Urinary bladder (tissue), 4 donors: Measurements from ENCODE around the gene KITLG. TPM values are rescaled to one million over a fixed set of nuclear protein-coding genes. Genes with fewer than 3 reads are reported as not detected.
"Not testable (repeated sequence)": the region's sequence is repeated elsewhere in the genome, so short reads cannot be mapped to it uniquely, and the experiment has no call there.

Source experiments
- DNase-seq: peaks from one replicate; pipeline ENCODE4 v3.0.0-alpha.2; 2015; ENCODE audit errors: extremely low spot score
- H3K27ac ChIP-seq: one replicate; pipeline ENCODE4 v1.5.1; 2013; ENCODE audit warnings: low read depth, mild to moderate bottlenecking, moderate library complexity
- H3K36me3 ChIP-seq: one replicate; pipeline ENCODE4 v1.6.1; 2013; ENCODE audit warnings: mild to moderate bottlenecking, moderate library complexity; ENCODE audit not compliant: insufficient read depth
- H3K4me1 ChIP-seq: one replicate; pipeline ENCODE4 v1.6.1; 2013; ENCODE audit warnings: mild to moderate bottlenecking, moderate library complexity; ENCODE audit not compliant: insufficient read depth
- H3K4me3 ChIP-seq: one replicate; pipeline ENCODE4 v1.5.1; 2013; ENCODE audit warnings: low read depth, low read length
- WGBS: extraction: QIAGEN DNeasy Blood & Tissue Kit; methylation state at CpG from one replicate; pipeline ENCODE4 v1.1.7; 2013; 5-methylcytosine and 5-hydroxymethylcytosine counted together
- polyA plus RNA-seq: library from polyadenylated mRNA; stranded (reverse); fragments of 200-250 nt; gene quantifications from one replicate; pipeline ENCODE4 v1.2.3, GENCODE V29; 2013
- total RNA-seq: library from RNA; depleted of rRNA; stranded (reverse); fragments of >200 nt; gene quantifications from one replicate; pipeline ENCODE4 v1.2.3, GENCODE V29; 2014
- donor health status: healthy with polysubstance abuse.
- donor health status: healthy.

Gene KITLG
- total and polyA plus RNA-seq, 2 donors = 25.3 to 75.7 TPM

DNA sequence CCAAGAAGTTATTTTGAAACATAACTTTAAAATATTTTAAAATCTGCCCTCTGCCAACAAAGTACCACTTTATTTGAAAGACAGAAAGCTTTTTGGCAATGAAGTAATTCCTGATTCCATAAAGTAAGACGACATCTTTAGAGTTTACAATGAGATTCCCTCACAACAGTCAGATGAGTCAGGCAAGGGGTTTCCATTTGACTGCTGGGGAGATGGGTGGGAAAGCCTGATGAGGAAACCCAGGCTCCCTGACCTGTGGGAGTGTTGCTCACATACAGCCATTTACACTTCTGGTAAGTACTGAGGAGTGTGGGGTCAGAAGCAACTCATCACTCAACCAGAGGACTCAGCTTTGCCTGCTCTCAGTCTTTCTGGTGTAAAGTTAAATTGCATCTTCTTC is 10.2 kb downstream of the KITLG start:
- WGBS = 25% methylated on average over 1 of the region's 1 CpG
- no peak for DNase-seq
- Histone ChIP-seq H3K27ac (no peak overlapping the region), H3K4me1 (no peaks in the 10 kb centered on the region), H3K4me3 (no peak overlapping the region), H3K36me3 (no peaks in the 10 kb centered on the region)

DNA sequence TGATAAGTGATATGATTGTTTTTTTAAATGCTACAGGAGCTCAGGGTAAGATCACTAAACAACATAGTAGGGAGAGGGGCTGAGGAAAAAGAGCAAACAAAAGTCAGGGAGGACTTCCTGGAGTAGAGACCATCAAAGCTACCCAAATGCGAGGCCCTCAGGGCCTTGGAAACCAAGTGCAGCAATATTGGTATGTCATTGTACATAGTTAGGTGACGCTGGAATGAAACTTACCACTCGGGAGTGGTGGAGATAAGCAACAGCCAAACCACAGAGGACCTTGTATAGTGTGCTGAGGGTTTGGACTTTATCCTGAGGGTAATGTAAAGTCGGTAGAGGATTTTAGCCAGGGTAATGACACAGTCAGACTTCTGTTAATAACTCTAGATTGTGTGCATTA is 13.8 kb downstream of the KITLG start:
- Histone ChIP-seq H3K4me3 (no peak overlapping the region), H3K36me3 (no peaks in the 10 kb centered on the region), H3K27ac (no peak overlapping the region), H3K4me1 (no peaks in the 10 kb centered on the region)
- DNase-seq = no peak
- 61% methylated on average over 4 of the region's 4 CpGs for WGBS

DNA sequence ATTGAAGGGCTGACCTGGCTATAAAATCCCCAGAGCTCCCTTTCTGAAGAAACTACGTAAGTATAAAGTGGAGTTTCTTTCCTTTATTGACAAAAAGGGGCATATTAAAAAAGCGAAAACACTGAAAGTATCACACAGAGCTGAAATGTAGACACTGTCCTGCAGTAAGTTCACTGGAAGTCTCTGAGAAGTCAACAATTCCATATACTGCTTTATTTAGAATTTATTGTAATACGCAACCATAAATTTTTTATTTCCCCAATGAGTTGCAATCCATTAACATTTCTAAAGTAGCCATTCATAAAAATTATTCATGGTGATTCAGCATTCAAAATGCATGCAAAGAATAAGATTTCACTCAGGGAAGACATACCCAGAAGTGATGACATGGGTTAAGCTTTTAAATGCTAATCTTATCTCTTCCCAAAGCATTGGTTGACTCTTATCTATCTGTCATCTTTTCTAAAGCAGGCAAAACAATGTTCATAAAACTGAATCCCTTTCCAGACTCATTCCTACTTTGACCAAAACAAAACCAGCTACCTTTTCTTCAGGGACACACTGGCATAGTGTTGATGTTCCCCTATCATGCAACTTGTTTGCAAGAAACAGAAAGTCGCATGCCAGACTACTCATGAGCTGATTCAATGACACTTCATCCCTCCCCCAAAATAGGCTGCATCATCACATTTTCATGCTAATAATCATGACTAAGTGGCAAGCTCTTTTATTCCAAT is 17.3 kb downstream of the KITLG start:
- no peaks in the 10 kb centered on the region for H3K4me1 ChIP-seq
- no peaks in the 10 kb centered on the region for H3K36me3 ChIP-seq
- H3K27ac ChIP-seq = no peak overlapping the region
- no peak overlapping the region for H3K4me3 ChIP-seq
- no peak for DNase-seq
- 94% methylated on average over 4 of the region's 4 CpGs for WGBS

DNA sequence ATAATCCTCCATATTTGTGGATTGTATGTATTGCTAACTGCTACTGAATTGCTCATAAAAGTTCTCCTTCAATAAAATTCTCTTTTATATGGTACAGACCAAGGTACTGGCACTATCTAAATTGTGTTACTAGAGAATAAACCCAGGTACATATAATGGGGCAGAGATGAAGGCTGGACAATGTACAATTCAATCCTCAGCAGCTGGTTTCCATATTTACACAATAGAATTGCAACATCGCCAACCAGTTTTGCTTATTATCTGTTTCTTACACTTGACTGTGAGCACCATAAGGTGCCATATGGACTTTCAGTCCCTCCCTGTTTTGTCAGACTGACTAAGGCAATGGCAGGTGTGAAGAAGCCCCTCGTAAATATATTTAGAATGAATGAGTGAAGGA is 18.1 kb downstream of the KITLG start:
- DNase-seq = no peak
- 93% methylated on average over 2 of the region's 2 CpGs for WGBS

DNA sequence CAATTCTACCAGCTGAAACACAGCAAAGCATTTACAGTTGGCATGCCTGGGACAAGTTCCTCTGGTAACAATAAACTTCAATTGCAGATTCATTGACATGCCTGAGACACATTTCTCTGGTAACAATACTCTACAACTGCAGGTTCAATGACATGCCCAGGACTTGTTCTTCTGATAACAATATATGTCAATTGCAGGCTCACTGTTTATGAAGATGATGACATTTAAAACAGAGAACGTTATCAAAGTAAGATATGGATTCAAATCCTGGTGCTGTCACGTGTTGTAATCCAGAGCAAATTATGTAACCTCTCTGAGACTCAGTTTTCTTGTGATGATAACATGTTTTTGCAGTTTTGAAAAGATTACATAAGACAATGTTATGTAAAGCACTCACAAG is 20.5 kb downstream of the KITLG start:
- DNase-seq = no peak
- Histone ChIP-seq H3K4me1 (no peaks in the 10 kb centered on the region), H3K4me3 (no peak overlapping the region), H3K36me3 (no peaks in the 10 kb centered on the region), H3K27ac (no peak overlapping the region)
- WGBS = 42% methylated on average over 2 of the region's 2 CpGs

More for the DNA sequence above, 18.1 kb downstream of the KITLG start:
- H3K27ac ChIP-seq = no peak overlapping the region
- H3K4me1 ChIP-seq = no peaks in the 10 kb centered on the region
- no peak overlapping the region for H3K4me3 ChIP-seq
- H3K36me3 ChIP-seq = no peaks in the 10 kb centered on the region

DNA sequence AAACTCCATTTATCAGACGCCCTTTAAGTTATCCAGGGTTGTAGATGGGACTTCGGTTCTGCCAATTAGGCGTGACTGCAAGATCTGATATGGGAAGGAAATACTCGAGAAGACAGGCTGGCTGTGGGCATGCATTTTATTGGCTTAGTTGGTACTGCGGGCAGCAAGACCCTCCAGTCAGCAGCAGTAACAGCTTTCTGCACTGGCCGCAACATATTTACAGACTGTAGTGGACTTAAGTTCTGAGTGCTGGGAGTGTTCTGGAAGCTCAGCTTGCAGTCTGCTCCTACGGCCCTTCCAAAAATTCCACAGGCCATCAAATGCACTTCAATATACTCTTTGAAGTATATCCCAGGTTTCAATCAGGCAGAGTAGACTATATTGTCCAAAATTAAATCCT is 21.1 kb downstream of the KITLG start:
- H3K27ac ChIP-seq = no peak overlapping the region
- H3K4me3 ChIP-seq = no peak overlapping the region
- DNase-seq = no peak
- H3K4me1 ChIP-seq = no peaks in the 10 kb centered on the region
- WGBS = 80% methylated on average over 7 of the region's 7 CpGs
- no peaks in the 10 kb centered on the region for H3K36me3 ChIP-seq

DNA sequence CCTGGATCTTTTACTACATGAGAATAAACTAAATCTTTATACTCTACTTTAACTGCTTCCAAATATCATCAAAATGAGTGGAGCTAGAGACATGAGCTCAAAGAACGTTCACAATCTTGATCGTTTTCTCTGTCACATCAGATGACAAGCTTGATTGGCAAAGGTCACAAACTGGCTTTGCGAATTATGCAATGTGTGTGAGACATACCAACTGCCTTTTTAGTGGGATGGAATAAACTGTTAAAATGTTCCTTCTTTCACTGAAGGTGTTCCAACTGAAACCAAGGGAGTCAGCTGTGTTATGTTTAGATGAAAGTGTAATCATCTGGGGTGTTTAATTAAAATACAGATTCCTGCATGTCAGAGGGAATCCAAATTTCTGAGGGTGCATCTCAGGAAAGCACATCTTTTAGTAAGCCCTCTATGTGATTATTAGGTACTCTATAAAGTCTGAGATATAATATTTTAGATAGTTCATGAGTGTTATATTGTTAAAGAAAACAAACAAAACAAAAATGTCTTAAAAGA is 21.9 kb downstream of the KITLG start:
- Histone ChIP-seq H3K36me3 (no peaks in the 10 kb centered on the region), H3K4me3 (no peak overlapping the region), H3K4me1 (no peaks in the 10 kb centered on the region), H3K27ac (no peak overlapping the region)
- 83% methylated on average over 3 of the region's 3 CpGs for WGBS
- DNase-seq = no peak

DNA sequence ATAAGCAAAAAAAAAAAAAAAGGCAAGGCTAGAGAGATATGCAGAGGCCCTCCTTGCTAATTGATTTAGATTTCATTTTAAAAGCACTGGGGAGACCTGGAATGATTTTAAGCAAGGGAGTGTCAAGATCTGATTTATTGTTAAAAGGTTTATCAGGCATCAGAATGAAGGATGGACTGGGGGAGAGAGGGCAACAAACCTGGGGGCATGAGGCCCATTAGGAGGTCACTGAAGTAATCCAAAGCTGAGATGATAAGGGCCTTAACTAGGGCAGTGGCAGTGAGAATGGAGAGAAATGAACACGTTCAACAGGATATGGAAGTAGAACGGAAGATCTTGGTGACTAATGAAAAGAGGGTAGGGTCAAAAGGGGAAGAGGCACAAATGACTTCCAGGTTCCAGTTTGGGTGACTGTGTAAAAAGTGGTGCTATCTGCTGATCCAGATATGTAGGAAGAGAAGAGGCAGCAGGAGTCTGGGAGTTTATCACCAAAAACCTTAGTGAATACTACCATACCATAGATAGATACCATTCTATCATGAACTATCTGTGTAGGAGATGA is 24.0 kb downstream of the KITLG start:
- H3K4me1 ChIP-seq = peaks cover 2% of the 10 kb centered on the region
- no peak for DNase-seq
- WGBS = 83% methylated on average over 2 of the region's 2 CpGs
- H3K27ac ChIP-seq = no peak overlapping the region
- no peaks in the 10 kb centered on the region for H3K36me3 ChIP-seq
- no peak overlapping the region for H3K4me3 ChIP-seq

DNA sequence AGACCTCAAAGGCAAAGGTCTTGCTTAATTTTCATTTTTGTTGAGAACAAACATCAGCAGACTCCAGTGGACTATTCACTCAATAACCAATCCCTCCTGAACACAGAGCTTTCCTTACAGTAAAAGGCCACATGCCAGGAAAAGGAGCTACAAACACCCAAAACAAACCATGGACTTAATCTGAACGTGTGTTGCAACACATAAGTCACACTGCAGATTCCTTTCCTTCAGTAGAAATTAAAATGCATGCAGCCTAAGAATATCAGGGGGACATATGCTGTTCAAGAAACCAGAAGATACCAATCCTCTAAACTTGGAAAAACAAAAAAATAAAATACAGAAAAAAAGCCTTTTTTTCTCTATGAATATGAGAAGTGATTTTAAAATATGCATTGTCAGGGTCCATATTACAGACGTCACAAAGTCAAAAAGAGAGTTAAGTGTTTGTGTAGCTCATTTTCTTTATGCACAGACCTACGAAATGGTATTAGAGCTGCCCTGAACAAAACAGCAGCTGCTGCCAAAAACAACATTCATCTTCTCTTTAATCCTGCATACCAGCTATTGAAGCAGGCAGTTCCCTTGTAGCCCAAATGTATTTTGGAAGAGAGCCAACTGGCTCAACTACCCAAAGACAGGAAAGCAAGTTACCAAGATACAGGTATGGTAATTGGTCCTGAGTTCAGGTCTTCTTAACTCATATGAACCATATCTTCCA is 26.2 kb downstream of the KITLG start:
- peak overlapping the region; percentile 38 for H3K27ac ChIP-seq
- DNase-seq = no peak
- peaks cover 2% of the 10 kb centered on the region for H3K4me1 ChIP-seq
- no peak overlapping the region for H3K4me3 ChIP-seq
- 15% methylated on average over 3 of the region's 3 CpGs for WGBS
- H3K36me3 ChIP-seq = no peaks in the 10 kb centered on the region

DNA sequence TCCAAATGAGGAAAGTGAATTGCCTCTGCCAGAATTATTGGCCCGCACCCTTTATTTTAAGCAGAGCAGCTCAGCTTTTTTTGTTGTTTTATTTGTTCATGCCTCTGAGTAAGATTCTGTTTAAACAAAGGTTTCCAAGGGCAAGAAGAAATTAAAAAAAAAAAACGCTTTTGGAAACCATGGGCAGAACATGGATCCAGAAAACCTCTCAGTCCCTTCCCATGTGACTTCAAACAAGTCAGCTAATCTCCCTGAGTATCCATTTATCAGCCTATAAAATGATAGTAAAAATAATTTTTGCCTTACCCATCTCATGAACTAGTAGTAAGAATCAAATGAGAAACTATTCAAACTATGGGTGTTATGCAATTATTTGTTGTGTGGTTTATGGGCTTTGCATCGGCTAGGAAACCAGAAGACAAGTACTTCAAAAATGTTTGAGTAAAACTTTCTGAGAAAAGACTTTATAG is 27.6 kb downstream of the KITLG start:
- no peak for DNase-seq
- H3K36me3 ChIP-seq = no peaks in the 10 kb centered on the region
- H3K4me1 ChIP-seq = peaks cover 2% of the 10 kb centered on the region
- 16% methylated on average over 3 of the region's 3 CpGs for WGBS
- no peak overlapping the region for H3K4me3 ChIP-seq
- H3K27ac ChIP-seq = peak overlapping the region; percentile 5

DNA sequence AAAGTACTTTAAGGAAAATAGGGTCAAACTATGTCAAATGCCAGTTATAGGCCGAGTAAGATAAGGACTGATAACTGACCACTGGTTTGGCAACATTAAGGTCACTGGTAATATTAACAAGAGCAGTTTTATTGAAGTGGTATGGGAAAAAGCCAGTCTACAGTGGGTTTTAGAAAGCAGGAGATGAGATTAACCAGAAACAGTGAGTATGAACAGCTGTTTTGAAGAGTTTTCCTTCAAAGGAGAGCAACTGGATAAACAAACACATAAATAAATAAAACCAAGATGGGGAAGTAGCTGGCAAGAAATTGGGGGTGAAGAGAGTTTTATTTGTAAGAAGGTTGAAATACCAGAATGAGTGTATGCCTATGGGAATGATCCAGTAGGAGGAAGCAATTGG is 30.3 kb downstream of the KITLG start:
- no peak for DNase-seq
- peaks cover 4% of the 10 kb centered on the region for H3K4me1 ChIP-seq
- no peaks in the 10 kb centered on the region for H3K36me3 ChIP-seq
- no peak overlapping the region for H3K4me3 ChIP-seq
- peak overlapping the region; percentile 23 for H3K27ac ChIP-seq
- WGBS = 13% methylated on average over 1 of the region's 1 CpG

DNA sequence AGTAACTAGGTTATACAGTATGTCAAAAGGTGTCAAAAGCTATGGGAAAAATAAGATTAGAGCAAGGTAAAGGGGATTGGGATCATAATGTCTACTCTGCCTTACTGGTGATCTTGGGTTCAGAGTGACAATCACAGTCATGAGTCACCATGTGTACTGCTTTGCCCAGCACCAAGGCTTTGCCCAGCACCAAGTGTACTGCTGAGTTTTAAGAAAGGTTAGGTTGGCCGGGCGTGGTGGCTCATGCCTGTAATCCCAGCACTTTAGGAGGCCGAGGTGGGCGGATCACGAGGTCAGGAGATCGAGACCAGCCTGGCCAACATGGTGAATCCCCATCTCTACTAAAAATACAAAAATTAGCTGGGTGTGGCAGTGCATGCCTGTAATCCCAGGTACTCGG is 32.3 kb downstream of the KITLG start:
- H3K4me3 ChIP-seq, H3K4me1 ChIP-seq, DNase-seq, H3K36me3 ChIP-seq, H3K27ac ChIP-seq: not testable (repeated sequence)
- WGBS = 95% methylated on average over 7 of the region's 7 CpGs

DNA sequence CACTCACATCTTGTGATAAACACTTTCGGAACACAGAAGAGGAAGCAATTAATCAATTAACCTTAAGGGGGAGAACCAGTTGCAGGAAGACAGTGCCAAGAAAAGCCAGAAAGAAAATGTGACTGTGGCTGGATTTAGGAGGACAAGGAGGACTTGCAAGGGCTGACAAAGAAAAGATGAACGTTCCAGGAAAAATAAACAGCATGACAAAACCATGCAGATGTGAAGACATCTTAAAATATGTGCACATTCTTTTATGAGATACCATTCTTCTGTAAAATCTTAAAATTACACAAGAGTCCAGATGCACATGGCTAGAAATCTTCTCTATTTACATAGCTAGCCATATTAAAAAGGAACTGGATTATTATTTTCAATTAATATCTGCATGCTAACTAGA is 33.4 kb downstream of the KITLG start:
- DNase-seq = no peak
- WGBS = 16% methylated on average over 2 of the region's 2 CpGs
- H3K27ac ChIP-seq = no peak overlapping the region
- H3K4me3 ChIP-seq = no peak overlapping the region
- peaks cover 4% of the 10 kb centered on the region for H3K4me1 ChIP-seq
- no peaks in the 10 kb centered on the region for H3K36me3 ChIP-seq

DNA sequence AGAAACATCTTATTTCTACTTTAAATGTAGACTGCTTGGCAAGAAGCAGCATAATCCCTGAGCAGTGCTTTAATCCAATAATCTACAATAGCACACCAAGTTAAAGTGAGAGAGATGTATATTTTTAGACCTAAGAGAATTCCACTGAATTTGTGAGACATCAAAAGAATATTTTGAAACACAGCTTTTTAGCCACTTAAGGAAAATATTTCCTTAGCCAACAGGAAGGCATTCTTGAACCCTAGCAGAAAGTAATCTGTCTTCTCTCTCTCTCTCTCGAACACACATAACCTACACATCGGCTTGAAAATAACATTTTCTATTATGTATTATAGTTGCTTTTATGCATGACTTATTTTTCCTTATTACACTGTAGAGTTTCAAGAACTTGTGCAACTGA is 34.0 kb downstream of the KITLG start:
- no peak overlapping the region for H3K4me3 ChIP-seq
- H3K27ac ChIP-seq = no peak overlapping the region
- WGBS = 79% methylated on average over 2 of the region's 2 CpGs
- DNase-seq = no peak
- H3K4me1 ChIP-seq = peaks cover 1% of the 10 kb centered on the region
- no peaks in the 10 kb centered on the region for H3K36me3 ChIP-seq
